COLO668 (cell line): ENCODE measurements around the gene CD82.

ENCODE experiments used
- DNase-seq: peaks from one replicate; lab custom pipeline; 2025; ENCODE audit not compliant: unreplicated experiment; lab: John Stamatoyannopoulos, UW

The CD82 gene

GRCh38 chr11:44565211-44565952, at the start of gene CD82:
CD82 (plus strand) TSS chr11:44565663; CDS start chr11:44594663, 29,000 bp downstream.
- DNase-seq = peak; percentile 100

- DNase-seq = no peak
These were observed 48.6 kb upstream of the CD82 start for GRCh38 chr11:44516688-44517507.

GRCh38 chr11:44517541-44517940, 47.9 kb upstream of the CD82 start:
- DNase-seq = no peak

- no peak for DNase-seq
These were observed 46.4 kb upstream of the CD82 start for GRCh38 chr11:44518968-44519550.

- DNase-seq = no peak
These were observed 45.3 kb upstream of the CD82 start for GRCh38 chr11:44519989-44520737.

- no peak for DNase-seq
These were observed 44.3 kb upstream of the CD82 start for GRCh38 chr11:44521148-44521547.

- no peak for DNase-seq
These were observed 43.2 kb upstream of the CD82 start for GRCh38 chr11:44522294-44522693.

GRCh38 chr11:44524346-44524745, 41.1 kb upstream of the CD82 start:
- DNase-seq = no peak

- no peak for DNase-seq
These were observed 40.7 kb upstream of the CD82 start for GRCh38 chr11:44524751-44525201.

- DNase-seq = no peak
These were observed 39.8 kb upstream of the CD82 start for GRCh38 chr11:44525473-44526252.

- no peak for DNase-seq
These were observed 39.0 kb upstream of the CD82 start for GRCh38 chr11:44526438-44526837.

GRCh38 chr11:44527476-44527875, 38.0 kb upstream of the CD82 start:
- no peak for DNase-seq

- no peak for DNase-seq
These were observed 37.4 kb upstream of the CD82 start for GRCh38 chr11:44528103-44528502.

GRCh38 chr11:44528581-44528980, 36.9 kb upstream of the CD82 start:
- DNase-seq = no peak

- DNase-seq = no peak
These were observed 35.5 kb upstream of the CD82 start for GRCh38 chr11:44529895-44530412.

GRCh38 chr11:44530413-44531115, 34.9 kb upstream of the CD82 start:
- no peak for DNase-seq

- no peak for DNase-seq
These were observed 34.4 kb upstream of the CD82 start for GRCh38 chr11:44531116-44531504.

GRCh38 chr11:44531636-44532035, 33.8 kb upstream of the CD82 start:
- no peak for DNase-seq

- no peak for DNase-seq
These were observed 32.7 kb upstream of the CD82 start for GRCh38 chr11:44532809-44533208.
